HG02885 (cell line): ENCODE results near the gene FES.
"Not testable (repeated sequence)": the region's sequence is repeated elsewhere in the genome, so short reads cannot be mapped to it uniquely, and the experiment has no call there.

ENCODE experiments used
- ATAC-seq: cut with Tn5 transposase; IDR thresholded peaks from one replicate; pipeline ENCODE4 v1.9.1; 2021; ENCODE audit warnings: mild to moderate bottlenecking; ENCODE audit not compliant: unreplicated experiment, poor library complexity

The FES gene

DNA sequence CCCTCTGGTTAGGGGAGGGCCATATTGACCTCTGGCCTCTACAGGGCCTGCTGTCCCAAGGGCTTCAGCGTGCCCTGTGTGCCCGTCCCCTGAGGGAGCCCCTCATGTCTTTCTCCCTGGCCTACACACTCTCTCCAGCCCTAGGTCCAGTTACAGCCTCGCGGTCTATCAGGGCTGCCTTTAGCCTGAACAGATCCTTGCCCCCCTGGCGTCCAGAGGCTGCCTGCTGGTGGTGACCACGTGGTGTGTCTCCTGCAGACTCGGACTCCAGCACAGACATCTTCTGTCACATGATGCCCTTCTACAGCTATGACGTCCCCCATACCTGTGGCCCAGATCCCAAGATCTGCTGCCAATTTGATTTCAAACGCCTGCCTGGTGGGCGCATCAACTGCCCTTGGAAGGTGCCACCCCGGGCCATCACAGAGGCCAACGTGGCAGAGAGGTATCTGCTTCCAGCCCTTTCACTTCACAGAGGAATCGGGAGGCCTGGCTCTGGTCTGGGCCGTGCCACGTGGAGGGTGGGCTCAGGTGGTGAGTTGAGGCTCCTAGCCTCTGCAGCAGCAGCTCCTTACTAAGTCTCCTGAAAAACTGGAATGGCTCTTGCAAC lies 22.9 kb downstream of the FES start:
- no peak for ATAC-seq

DNA sequence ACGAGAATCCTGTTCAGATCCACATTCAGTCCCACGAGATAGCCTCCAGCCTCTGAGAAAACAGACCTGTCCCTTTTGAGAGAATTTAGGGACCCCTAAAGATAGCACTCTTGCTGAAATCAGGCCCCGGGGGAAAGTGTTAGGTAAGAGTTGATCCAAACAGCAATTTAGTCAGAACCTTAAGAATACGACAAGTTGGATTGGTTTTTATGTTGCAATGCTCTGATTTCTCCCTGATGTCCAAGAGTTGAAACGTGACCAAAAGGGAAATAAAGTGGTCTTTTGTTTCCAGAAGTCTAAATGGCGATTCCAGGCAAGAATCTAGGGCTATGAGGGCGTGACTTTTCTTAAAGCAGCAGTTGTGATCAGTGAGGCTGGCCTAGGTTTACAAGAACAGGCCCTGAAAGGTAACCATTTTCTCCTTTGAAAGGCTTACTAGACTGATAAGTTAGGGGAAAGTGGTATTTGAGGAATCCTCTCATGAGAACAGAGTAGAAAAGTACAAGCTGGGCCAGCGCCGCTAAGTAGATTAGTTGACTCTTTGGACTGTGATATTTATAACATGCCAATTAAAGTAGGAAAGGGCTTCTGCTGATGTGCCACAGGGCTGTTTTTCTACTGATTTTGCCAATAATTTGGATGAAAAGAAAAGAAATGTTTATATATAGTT lies 23.7 kb downstream of the FES start:
- no peak for ATAC-seq

DNA sequence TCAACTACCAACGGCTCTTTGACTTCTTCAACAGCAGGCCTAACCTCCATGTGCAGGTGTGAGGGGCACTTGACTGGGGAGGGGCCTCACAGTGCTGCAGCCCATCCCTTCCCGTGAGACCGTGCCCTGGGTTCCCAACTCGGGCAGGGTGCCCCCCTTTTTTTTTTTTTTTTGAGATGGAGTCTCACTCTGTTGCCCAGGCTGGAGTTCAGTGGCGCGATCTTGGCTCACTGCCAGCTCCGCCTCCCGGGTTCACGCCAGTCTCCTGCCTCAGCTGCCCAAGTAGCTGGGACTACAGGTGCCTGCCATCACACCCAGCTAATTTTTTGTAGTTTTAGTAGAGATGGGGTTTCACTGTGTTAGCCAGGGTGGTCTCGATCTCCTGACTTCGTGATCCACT lies 25.1 kb downstream of the FES start:
- not testable (repeated sequence) for ATAC-seq

DNA sequence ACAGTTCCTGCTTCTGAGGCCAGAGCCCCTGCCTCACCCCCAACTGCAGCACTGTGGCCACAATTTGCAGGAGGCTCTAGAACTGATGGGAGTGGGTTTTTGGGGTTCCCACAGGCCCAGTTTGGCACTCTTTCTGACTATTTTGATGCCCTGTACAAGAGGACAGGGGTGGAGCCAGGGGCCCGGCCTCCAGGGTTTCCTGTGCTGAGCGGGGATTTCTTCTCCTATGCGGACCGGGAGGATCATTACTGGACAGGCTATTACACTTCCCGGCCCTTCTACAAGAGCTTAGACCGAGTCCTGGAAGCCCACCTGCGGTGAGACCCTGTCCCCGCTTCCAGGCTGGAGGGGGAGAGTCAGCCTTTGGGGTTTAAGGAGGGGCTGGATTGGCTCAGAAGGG lies 25.7 kb downstream of the FES start:
- ATAC-seq = no peak

DNA sequence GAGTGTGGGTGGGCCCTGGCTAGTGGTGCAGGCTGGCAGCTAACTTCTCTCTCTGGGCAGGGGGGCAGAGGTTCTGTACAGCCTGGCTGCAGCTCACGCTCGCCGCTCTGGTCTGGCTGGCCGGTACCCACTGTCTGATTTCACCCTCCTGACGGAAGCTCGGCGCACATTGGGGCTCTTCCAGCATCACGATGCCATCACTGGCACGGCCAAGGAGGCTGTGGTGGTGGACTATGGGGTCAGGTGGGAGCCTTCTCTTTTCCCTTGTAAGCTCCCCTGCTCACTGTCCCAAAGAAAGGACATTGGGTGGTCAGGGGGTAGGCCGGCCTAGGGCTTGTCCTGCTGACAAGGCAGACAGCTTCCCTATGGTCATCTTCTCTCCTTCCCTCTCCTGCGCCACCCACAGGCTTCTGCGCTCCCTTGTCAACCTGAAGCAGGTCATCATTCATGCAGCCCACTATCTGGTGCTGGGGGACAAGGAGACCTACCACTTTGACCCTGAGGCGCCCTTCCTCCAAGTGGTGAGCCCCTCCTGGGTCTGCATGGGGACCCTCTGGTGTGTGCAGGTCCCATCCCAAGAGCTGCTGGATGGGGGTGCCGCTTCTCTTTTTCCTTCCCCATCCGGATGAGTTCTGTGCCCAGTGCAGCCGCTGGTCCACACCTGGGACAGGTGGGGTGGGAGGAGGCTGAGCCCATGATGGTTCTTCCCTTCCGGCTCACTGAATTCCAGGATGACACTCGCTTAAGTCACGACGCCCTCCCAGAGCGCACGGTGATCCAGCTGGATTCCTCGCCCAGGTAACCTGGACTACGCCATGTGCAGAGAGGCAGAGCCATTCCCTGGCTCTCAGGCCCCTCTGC lies 26.4 kb downstream of the FES start:
- ATAC-seq = no peak

DNA sequence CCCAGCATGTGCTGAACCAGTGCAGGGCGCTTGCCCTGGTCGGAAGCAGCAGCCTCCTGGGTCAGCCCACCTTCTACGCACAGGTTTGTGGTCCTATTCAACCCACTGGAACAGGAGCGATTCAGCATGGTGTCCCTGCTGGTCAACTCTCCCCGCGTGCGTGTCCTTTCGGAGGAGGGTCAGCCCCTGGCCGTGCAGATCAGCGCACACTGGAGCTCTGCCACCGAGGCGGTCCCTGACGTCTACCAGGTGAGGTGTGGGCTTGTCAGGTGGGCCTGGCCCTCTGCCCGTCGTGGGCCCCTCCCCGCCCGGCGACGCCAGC lies 27.0 kb downstream of the FES start:
- no peak for ATAC-seq

- ATAC-seq = no peak
Observed at GRCh38 chr15:90911906-90912769, 27.8 kb downstream of the FES start.

DNA sequence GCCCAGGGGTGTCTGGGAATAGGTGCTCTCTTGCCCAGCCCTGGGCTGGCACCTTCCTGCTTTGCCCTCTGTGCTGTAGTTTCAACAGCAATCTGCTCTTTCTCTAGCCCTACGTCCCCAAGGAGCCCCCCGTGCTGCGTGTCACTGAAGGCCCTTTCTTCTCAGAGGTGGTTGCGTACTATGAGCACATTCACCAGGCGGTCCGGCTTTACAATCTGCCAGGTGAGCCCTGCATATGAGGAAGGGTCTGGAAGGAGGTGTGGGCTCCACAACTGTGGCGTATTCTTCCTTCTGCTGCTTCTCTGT lies 28.4 kb downstream of the FES start:
- no peak for ATAC-seq

GRCh38 chr15:90913398-90913944 lies 29.2 kb downstream of the FES start:
- no peak for ATAC-seq

- no peak for ATAC-seq
Observed at GRCh38 chr15:90914305-90915080, 30.2 kb downstream of the FES start.

- ATAC-seq = no peak
Observed at GRCh38 chr15:90915216-90915807, 31.0 kb downstream of the FES start.

DNA sequence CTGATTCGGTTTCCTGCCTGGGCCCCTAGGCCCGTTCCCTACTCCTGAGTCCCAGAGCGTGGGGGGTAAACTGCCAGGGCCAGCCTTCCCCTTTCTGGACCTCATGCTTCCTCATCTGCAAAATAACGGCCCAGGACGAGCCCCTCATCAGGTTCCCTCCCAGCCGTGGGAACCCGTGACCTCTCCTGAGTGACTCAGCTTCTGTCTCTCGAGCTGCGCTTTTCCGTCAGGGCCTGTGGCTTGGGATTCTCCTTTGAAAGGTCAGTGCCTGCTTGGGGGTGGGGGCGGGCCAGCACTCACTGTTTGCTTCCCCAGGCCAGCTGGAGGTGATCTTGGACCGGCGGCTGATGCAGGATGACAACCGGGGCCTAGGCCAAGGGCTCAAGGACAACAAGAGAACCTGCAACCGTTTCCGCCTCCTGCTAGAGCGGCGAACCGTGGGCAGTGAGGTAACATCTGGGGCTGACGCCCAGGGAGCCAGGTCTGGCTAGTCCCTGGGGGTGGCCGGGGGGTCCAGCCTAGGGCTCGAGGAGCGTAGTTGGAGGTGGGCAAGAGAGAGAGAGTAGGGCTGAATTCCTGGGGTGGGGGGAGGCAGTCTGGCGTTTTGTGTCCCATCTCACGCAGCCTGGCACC lies 31.6 kb downstream of the FES start:
- no peak for ATAC-seq

DNA sequence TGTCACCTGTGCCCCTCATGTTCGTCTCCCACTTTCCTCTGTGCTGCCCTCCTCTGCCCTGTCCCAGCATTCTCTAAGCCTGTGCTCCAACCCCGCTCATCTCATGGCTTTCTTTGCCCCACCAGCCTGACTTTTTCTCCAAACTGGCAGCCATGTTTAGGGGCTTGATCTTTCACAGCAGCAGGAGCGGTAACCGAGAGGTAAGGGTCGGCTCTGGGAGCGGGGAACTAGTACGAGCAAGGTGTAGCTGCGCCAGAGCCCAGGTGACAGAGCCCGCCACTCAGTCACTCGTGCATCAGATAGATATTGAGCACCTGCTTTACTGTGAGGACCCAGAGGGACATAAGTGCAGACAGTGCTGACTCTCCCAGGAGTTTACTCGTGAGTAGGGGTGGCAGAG lies 32.2 kb downstream of the FES start:
- ATAC-seq = no peak

DNA sequence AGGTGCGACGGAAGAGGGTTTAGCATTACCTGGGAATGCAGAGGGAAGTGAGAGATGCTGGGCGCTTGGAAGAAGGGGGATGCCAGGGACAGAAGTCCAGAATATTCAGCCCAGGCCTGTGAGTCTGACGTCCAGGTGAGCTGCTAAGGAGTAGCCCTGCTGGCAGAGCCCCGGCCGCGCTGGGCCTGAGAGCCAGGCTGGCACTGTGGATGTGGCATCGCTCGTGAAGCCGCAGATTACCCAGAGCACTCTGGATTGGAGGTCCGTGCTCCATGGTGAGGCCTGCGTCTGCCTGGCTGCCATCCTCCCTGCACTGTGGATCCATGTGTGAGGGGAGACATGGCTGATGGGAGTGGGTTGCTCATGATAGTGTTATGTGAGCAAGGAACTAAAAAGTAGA lies 33.3 kb downstream of the FES start:
- ATAC-seq = no peak

- ATAC-seq = no peak
Observed at GRCh38 chr15:90918034-90918788, 33.9 kb downstream of the FES start.

DNA sequence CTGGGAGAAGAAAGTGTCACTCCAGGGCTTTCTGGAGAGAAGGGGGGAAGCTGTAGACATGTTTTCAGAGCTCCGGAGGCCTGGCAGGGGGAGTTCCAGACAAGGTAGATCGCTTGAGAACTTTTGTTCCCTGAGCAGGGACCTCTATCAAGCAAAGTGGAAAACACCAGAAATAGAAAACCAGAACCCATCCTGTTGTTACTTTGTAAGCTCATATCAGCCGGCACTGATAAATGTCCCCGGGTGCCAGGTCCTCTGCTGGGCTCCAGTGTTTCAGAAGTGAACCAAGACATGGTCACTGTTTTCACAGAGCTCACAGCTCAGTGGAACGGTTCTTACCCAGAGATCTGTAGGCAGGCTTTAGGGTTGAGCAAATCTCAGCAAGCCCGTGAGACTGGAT lies 34.5 kb downstream of the FES start:
- ATAC-seq = no peak

DNA sequence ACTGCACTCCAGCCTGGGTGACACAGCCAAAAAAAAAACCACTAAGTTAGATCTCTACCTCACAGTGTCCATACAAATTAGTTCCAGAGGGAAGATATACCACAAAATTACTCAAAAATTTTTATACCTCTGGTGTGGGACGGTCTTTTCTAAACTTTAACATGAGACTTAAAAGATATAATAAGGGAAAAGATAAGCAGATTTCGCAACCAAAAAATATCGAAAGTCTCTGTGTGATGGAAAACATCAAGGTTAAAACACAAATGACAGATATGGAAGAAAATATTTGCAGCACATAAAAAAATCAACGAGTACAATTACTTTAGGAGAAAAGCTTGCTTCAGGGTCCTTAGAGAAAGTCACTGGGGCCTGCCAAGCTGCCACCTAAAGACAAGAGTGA lies 37.6 kb downstream of the FES start:
- ATAC-seq = no peak

DNA sequence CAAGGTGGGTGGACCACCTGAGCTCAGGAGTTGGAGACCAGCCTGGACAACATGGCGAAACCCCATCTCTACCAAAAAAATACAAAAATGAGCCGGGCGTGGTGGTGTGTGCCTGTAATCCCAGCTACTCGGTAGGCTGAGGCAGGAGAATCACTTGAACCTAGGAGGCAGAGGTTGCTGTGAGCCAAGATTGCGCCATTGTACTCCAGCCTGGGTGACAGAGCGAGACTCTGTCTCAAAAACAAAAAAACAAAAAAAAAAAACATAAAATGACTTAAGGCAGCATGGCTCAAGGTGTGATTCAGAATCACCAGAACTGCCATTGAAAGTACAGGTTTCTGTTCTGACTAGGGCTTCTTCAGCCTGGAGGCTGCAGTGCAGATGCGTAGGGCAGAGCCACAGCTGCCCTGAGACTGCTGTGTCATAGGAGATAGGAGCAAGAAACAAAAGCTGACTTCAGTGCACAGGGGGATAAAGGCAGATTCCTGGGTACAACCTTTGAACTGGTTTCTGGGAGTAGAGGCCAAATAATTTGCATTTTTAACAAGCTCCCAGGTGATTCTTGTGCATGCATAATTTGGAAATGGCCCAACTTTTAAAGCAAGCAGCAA lies 38.5 kb downstream of the FES start:
- peak; percentile 73 for ATAC-seq
